Endodermal cell (in vitro differentiated cells): Measurements from ENCODE around the gene CC2D1A. TPM values are rescaled to one million over a fixed set of nuclear protein-coding genes. Genes with fewer than 3 reads are reported as not detected.

Experiments used
- DNase-seq: peaks from one replicate; pipeline ENCODE4 v3.0.0-alpha.2; 2017
- H3K27ac ChIP-seq: 2 replicates; pipeline ENCODE4 v1.5.1; 2013; ENCODE audit warnings: mild to moderate bottlenecking, low read depth, low read length, moderate library complexity
- H3K27me3 ChIP-seq: 2 replicates; pipeline ENCODE4 v1.6.1; 2013; ENCODE audit warnings: mild to moderate bottlenecking, low read length, moderate library complexity; ENCODE audit not compliant: insufficient read depth, control insufficient read depth, poor library complexity, severe bottlenecking
- H3K36me3 ChIP-seq: 2 replicates; pipeline ENCODE4 v1.7.0; 2013; ENCODE audit warnings: mild to moderate bottlenecking, low read length, moderate library complexity; ENCODE audit not compliant: control insufficient read depth, insufficient read depth
- H3K4me1 ChIP-seq: one replicate; pipeline ENCODE4 v1.7.0; 2013; ENCODE audit warnings: low read length; ENCODE audit not compliant: control insufficient read depth, insufficient read depth
- H3K4me3 ChIP-seq: 2 replicates; pipeline ENCODE4 v1.5.1; 2013; ENCODE audit warnings: mild to moderate bottlenecking, low read length, moderate library complexity
- H3K9ac ChIP-seq: 2 replicates; pipeline ENCODE4 v1.6.1; 2013; ENCODE audit warnings: mild to moderate bottlenecking, low read length, moderate library complexity; ENCODE audit not compliant: poor library complexity, severe bottlenecking; ENCODE audit errors: extremely low read depth
- H3K9me3 ChIP-seq: 2 replicates; pipeline ENCODE4 v1.6.1; 2013; ENCODE audit warnings: mild to moderate bottlenecking, low read length, moderate library complexity; ENCODE audit not compliant: control insufficient read depth
- H3K27ac Mint-ChIP-seq: 2 replicates; pipeline ENCODE4 v1.8.0; 2020; ENCODE audit warnings: mixed read lengths
- H3K27me3 Mint-ChIP-seq: 2 replicates; pipeline ENCODE4 v1.8.0; 2021; ENCODE audit warnings: mild to moderate bottlenecking, mixed read lengths; ENCODE audit not compliant: insufficient read depth
- H3K36me3 Mint-ChIP-seq: 2 replicates; pipeline ENCODE4 v1.8.0; 2020; ENCODE audit warnings: low read depth, mixed read lengths
- H3K4me1 Mint-ChIP-seq: 2 replicates; pipeline ENCODE4 v1.8.0; 2020; ENCODE audit warnings: mixed read lengths
- H3K4me3 Mint-ChIP-seq: 2 replicates; pipeline ENCODE4 v1.8.0; 2020; ENCODE audit warnings: mild to moderate bottlenecking, moderate library complexity, mixed read lengths
- H3K9me3 Mint-ChIP-seq: 2 replicates; pipeline ENCODE4 v1.8.0; 2020; ENCODE audit warnings: mild to moderate bottlenecking, mixed read lengths
- WGBS, 2 experiments: methylation state at CpG; one replicate each; pipeline versions ENCODE4 v1.1.5 to v1.1.7; 2013; ENCODE audit warnings: missing lambda C conversion rate in 2 of 2, mixed read lengths in 1 of 2; ENCODE audit not compliant: insufficient coverage in 1 of 2, insufficient read length in 1 of 2; 5-methylcytosine and 5-hydroxymethylcytosine counted together
- total RNA-seq, 2 donors: library from RNA; stranded (reverse); fragmentation: NEBNext Ultra II Directional in 1 of 2; extraction: Animal tissue kit (Norgen Biotek cat#: 25700) in 1 of 2; gene quantifications; 2 replicates in 1 of 2; 3 replicates in 1 of 2; pipeline ENCODE4 v1.2.1, GENCODE V29; 2021
- TF ChIP-seq, protein P1 (sequence below): fragments of 200-600 bp; sonication (generic); conservative IDR thresholded peaks from 2 replicates; pipeline ENCODE4 v1.5.0; 2021; ENCODE audit warnings: antibody characterized with exemption, mild to moderate bottlenecking

CC2D1A gene
- total RNA-seq, 2 donors from 2014 or later: 45.1 to 55.9 TPM

GRCh38 chr19:13959141-13959961 is 53.4 kb downstream of the CC2D1A start:
- DNase-seq: no peak
- peaks cover 5% of the 10 kb centered on the region for H3K4me1 Mint-ChIP-seq
- peaks cover 11% of the 10 kb centered on the region for H3K27me3 Mint-ChIP-seq
- Histone ChIP-seq H3K9me3 (no peaks in the 10 kb centered on the region), H3K4me3 (no peak overlapping the region), H3K4me1 (no peaks in the 10 kb centered on the region), H3K36me3 (peaks cover 36% of the 10 kb centered on the region), H3K9ac (no peak overlapping the region), H3K27me3 (no peaks in the 10 kb centered on the region), H3K27ac (no peak overlapping the region)
- WGBS, 2 experiments: 92 to 94% methylated on average over 21 to 41 of the region's 41 CpGs
- no peak overlapping the region for H3K4me3 Mint-ChIP-seq
- TF ChIP-seq, protein P1, sequence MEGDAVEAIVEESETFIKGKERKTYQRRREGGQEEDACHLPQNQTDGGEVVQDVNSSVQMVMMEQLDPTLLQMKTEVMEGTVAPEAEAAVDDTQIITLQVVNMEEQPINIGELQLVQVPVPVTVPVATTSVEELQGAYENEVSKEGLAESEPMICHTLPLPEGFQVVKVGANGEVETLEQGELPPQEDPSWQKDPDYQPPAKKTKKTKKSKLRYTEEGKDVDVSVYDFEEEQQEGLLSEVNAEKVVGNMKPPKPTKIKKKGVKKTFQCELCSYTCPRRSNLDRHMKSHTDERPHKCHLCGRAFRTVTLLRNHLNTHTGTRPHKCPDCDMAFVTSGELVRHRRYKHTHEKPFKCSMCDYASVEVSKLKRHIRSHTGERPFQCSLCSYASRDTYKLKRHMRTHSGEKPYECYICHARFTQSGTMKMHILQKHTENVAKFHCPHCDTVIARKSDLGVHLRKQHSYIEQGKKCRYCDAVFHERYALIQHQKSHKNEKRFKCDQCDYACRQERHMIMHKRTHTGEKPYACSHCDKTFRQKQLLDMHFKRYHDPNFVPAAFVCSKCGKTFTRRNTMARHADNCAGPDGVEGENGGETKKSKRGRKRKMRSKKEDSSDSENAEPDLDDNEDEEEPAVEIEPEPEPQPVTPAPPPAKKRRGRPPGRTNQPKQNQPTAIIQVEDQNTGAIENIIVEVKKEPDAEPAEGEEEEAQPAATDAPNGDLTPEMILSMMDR: no peak
- peaks cover 38% of the 10 kb centered on the region for H3K36me3 Mint-ChIP-seq
- H3K9me3 Mint-ChIP-seq: no peaks in the 10 kb centered on the region
- H3K27ac Mint-ChIP-seq: no peak overlapping the region

DNA sequence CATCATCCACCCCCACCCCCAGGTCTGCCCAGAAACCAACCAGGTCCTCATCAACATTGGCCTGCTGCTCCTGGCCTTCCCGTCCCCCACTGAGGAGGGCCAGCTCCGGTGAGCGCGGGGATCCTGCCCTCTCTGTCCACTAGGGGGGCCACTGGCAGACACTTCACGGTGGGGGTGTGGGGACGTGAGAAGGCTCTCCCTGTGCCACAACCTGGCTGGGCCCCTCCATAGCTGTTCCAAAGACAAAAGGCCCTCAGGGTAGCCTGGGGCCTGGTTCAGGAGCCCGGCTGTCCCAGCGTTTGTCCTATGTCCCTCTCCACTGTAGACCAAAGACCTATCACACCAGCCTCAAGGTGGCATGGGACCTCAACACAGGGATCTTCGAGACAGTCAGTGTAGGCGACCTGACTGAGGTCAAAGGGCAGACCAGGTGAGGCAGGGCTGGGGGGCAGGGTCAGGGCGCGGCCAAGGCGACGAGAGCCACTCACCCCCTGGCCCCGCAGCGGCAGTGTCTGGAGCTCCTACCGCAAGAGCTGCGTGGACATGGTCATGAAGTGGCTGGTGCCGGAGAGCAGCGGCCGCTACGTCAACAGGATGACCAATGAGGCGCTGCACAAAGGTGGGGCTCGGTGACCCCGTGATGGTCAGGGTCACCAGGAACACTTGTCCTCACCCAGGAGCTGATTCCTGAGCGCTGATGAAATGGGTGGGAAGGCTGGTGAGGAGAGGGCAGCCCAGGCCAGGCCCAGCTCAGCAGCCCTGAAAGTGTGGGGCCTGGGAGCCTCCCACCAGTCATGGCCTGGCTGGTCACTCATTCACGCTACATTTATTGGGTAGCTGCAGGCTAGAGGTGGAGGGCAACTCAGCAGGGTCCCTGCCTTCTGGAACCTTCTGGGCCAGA is 54.2 kb downstream of the CC2D1A start:
- DNase-seq: peak; percentile 80
- Histone ChIP-seq H3K9me3 (no peaks in the 10 kb centered on the region), H3K4me3 (no peak overlapping the region), H3K27me3 (no peaks in the 10 kb centered on the region), H3K4me1 (no peaks in the 10 kb centered on the region), H3K9ac (no peak overlapping the region), H3K36me3 (peaks cover 37% of the 10 kb centered on the region), H3K27ac (no peak overlapping the region)
- Mint-ChIP-seq H3K4me1 (peaks cover 5% of the 10 kb centered on the region), H3K36me3 (peaks cover 45% of the 10 kb centered on the region), H3K4me3 (no peak overlapping the region), H3K9me3 (no peaks in the 10 kb centered on the region), H3K27ac (no peak overlapping the region), H3K27me3 (peaks cover 18% of the 10 kb centered on the region)
- WGBS, 2 experiments: 95 to 96% methylated on average over 21 to 27 of the region's 27 CpGs
- TF ChIP-seq, protein P1: peak; percentile 69

- no peak for DNase-seq
- Mint-ChIP-seq H3K27me3 (peaks cover 18% of the 10 kb centered on the region), H3K9me3 (no peaks in the 10 kb centered on the region), H3K36me3 (peaks cover 41% of the 10 kb centered on the region), H3K4me1 (peaks cover 5% of the 10 kb centered on the region), H3K4me3 (no peak overlapping the region), H3K27ac (no peak overlapping the region)
- Histone ChIP-seq H3K36me3 (peaks cover 32% of the 10 kb centered on the region), H3K27ac (no peak overlapping the region), H3K27me3 (no peaks in the 10 kb centered on the region), H3K4me3 (no peak overlapping the region), H3K9ac (no peak overlapping the region), H3K9me3 (no peaks in the 10 kb centered on the region), H3K4me1 (no peaks in the 10 kb centered on the region)
- 94 to 95% methylated on average over 18 to 36 of the region's 39 CpGs for WGBS, 2 experiments
- TF ChIP-seq, protein P1: no peak
Observed at GRCh38 chr19:13960863-13961784, 55.1 kb downstream of the CC2D1A start.
